ENCODE measurements around the gene AASDH. TPM values are rescaled to one million over a fixed set of nuclear protein-coding genes. Genes with fewer than 3 reads are reported as not detected.

Gene AASDH
- total and polyA plus RNA-seq, 2 of the 13 experiments (the other 11 are each of a cell fraction or from before 2014, with no cell fraction given), result 12.6 to 14.1 TPM

- peaks cover 6% of the 10 kb centered on the region; the same call in 1 of the 2 replicates for H3K4me1 ChIP-seq (ENCODE audit: insufficient read depth, low read length)
- FAIRE-seq, result no peak
- no peak for DNase-seq (ENCODE audit: low spot score)
- ATAC-seq, result no peak
- H3K27me3 ChIP-seq (ENCODE audit: control insufficient read depth in 1 of 2, insufficient read depth in 2 of 2, low read length in 2 of 2), result no peaks in the 10 kb centered on the region
- BruUV-seq (replicated peaks), result no TSS peak
- H3K79me2 ChIP-seq (ENCODE audit: insufficient read depth, low read length), result no peaks in the 10 kb centered on the region
- intact Hi-C loops (cut with micrococcal nuclease; ENCODE audit: unreplicated experiment) (no loop called here), in situ Hi-C loops (cut with HindIII; ENCODE audit: extremely low pct_ligation_motif_present, low pct_unique_long_range_greater_than_20kb) (no loop called here)
- H3K4me3 ChIP-seq (replicated peaks in 1 of 3; ENCODE audit: insufficient read depth in 1 of 3, low read depth in 2 of 3, low read length in 3 of 3), result no peak overlapping the region
- H4K20me1 ChIP-seq (ENCODE audit: insufficient read depth, low read length), result no peaks in the 10 kb centered on the region
- H3K9me3 ChIP-seq (ENCODE audit: low read length), result no peaks in the 10 kb centered on the region
- ChIA-PET CTCF (ENCODE audit: low intra/inter-chr PET ratio, low total read pairs) (no interaction called here), POLR2A (interaction anchor here (1.1 kb wide), 1 partner anchor 11 kb away, joined by 3 read pairs; no protein-coding TSS in a partner anchor)
- H3K9ac ChIP-seq (ENCODE audit: insufficient read depth, low read depth, low read length), result no peak overlapping the region
- no peak overlapping the region for H3K27ac ChIP-seq (ENCODE audit: extremely low read length, insufficient read depth, low read length)
- TF ChIP-seq ZNF18 (CRISPR knock-in tag; IDR thresholded peaks at IDR 0.05; ENCODE audit: insufficient replicate concordance), result no peak
- no peak for TF ChIP-seq ZSCAN12 (CRISPR knock-in tag; IDR thresholded peaks at IDR 0.05)
- TF ChIP-seq ZBTB20 (CRISPR knock-in tag; IDR thresholded peaks at IDR 0.05; ENCODE audit: borderline replicate concordance, low read depth), result no peak
- no peak for TF ChIP-seq THRA (CRISPR knock-in tag; IDR thresholded peaks at IDR 0.05; ENCODE audit: borderline replicate concordance)
- no peak for TF ChIP-seq NR2F2 (IDR thresholded peaks at IDR 0.05; ENCODE audit: borderline replicate concordance, low read depth)
- no peak overlapping the region for H3K4me2 ChIP-seq (ENCODE audit: low read depth, low read length)
- peaks cover 1 to 7% of the 10 kb centered on the region in 2 experiments; a peak in 2 of 5 replicates for H3K36me3 ChIP-seq (replicated peaks in 1 of 2; ENCODE audit: control insufficient read depth in 1 of 2, insufficient read depth in 2 of 2, low read length in 2 of 2)
- WGBS (ENCODE audit: low lambda C conversion rate), result 100% methylated on average over 1 of the region's 1 CpG
- H2AFZ ChIP-seq (ENCODE audit: low read length), result no peak overlapping the region
These were observed 12.3 kb downstream of the AASDH start for GRCh38 chr4:56374956-56375355.

All from HepG2 (cell line).